Esophagus (tissue), 2 donors: ENCODE measurements around the gene EPHA1. TPM values are rescaled to one million over a fixed set of nuclear protein-coding genes. Genes with fewer than 3 reads are reported as not detected.
A peak's percentile ranks its signal among the peaks of the same experiment; 100 is the strongest.

Experiments used
- H3K27ac ChIP-seq, 2 donors: one replicate each; pipeline ENCODE4 v1.5.1; 2013; ENCODE audit warnings: low read depth in 2 of 2, mild to moderate bottlenecking in 2 of 2, inconsistent platforms in 1 of 2, low read length in 1 of 2, moderate library complexity in 1 of 2
- H3K27me3 ChIP-seq, 2 donors: one replicate each; pipeline ENCODE4 v1.6.1; 2013; ENCODE audit warnings: low read length in 2 of 2, control low read depth in 1 of 2, mild to moderate bottlenecking in 1 of 2; ENCODE audit not compliant: insufficient read depth in 2 of 2, control insufficient read depth in 1 of 2
- H3K36me3 ChIP-seq, 2 donors: one replicate each; pipeline ENCODE4 v1.6.1; 2013; ENCODE audit warnings: low read length in 1 of 2; ENCODE audit not compliant: control insufficient read depth in 2 of 2, insufficient read depth in 2 of 2
- H3K4me1 ChIP-seq, 2 donors: one replicate each; pipeline ENCODE4 v1.6.1; 2013; ENCODE audit warnings: low read length in 1 of 2; ENCODE audit not compliant: control insufficient read depth in 2 of 2, insufficient read depth in 2 of 2
- H3K4me3 ChIP-seq, 2 donors: one replicate each; pipeline ENCODE4 v1.5.1; 2013; ENCODE audit warnings: low read length in 2 of 2, mild to moderate bottlenecking in 2 of 2, low read depth in 1 of 2, moderate library complexity in 1 of 2
- H3K9me3 ChIP-seq, 2 donors: one replicate each; pipeline ENCODE4 v1.6.1; 2013; ENCODE audit warnings: mild to moderate bottlenecking in 2 of 2, low read depth in 1 of 2, low read length in 1 of 2, moderate library complexity in 1 of 2; ENCODE audit not compliant: control insufficient read depth in 2 of 2, insufficient read depth in 1 of 2
- WGBS, 2 donors: extraction: QIAGEN DNeasy Blood & Tissue Kit; methylation state at CpG; one replicate each; pipeline ENCODE4 v1.1.7; 2013; 5-methylcytosine and 5-hydroxymethylcytosine counted together
- polyA plus RNA-seq, 2 donors: library from polyadenylated mRNA; stranded (reverse); fragments of 200-250 nt; gene quantifications; one replicate each; pipeline ENCODE4 v1.2.3, GENCODE V29; 2013
- donor health status: healthy with polysubstance abuse.
- donor health status: Bipolar disorder and iron deficiency.

EPHA1 gene
- polyA plus RNA-seq, 2 donors: 65.6 to 74.6 TPM

GRCh38 chr7:143449793-143450192 lies 41.1 kb upstream of the EPHA1 start:
- Histone ChIP-seq H3K36me3 (no peaks in the 10 kb centered on the region), H3K4me1 (peaks cover 0 to 2% of the 10 kb centered on the region in 2 donors), H3K27ac (no peak overlapping the region), H3K27me3 (no peaks in the 10 kb centered on the region), H3K4me3 (no peak overlapping the region), H3K9me3 (no peaks in the 10 kb centered on the region)
- WGBS, 2 donors: 79 to 87% methylated on average over 2 of the region's 3 CpGs

GRCh38 chr7:143448429-143448828 lies 39.8 kb upstream of the EPHA1 start:
- H3K27me3 ChIP-seq: no peaks in the 10 kb centered on the region
- H3K36me3 ChIP-seq: no peaks in the 10 kb centered on the region
- WGBS, 2 donors: 87 to 88% methylated on average over 5 of the region's 5 CpGs
- H3K9me3 ChIP-seq: no peaks in the 10 kb centered on the region
- H3K4me1 ChIP-seq: peaks cover 0 to 2% of the 10 kb centered on the region in 2 donors
- H3K4me3 ChIP-seq: no peak overlapping the region
- H3K27ac ChIP-seq: no peak overlapping the region

GRCh38 chr7:143447466-143447865 lies 38.8 kb upstream of the EPHA1 start:
- Histone ChIP-seq H3K4me1 (peaks cover 0 to 2% of the 10 kb centered on the region in 2 donors), H3K4me3 (no peak overlapping the region), H3K36me3 (no peaks in the 10 kb centered on the region), H3K27me3 (no peaks in the 10 kb centered on the region), H3K9me3 (no peaks in the 10 kb centered on the region), H3K27ac (no peak overlapping the region)
- 59 to 62% methylated on average over 3 of the region's 3 CpGs for WGBS, 2 donors

- Histone ChIP-seq H3K27me3 (no peaks in the 10 kb centered on the region), H3K9me3 (no peaks in the 10 kb centered on the region), H3K27ac (no peak overlapping the region), H3K36me3 (no peaks in the 10 kb centered on the region), H3K4me1 (no peaks in the 10 kb centered on the region), H3K4me3 (no peak overlapping the region)
- WGBS, 2 donors: 94% methylated on average over 1 of the region's 1 CpG
Measured at GRCh38 chr7:143444785-143445184, 36.1 kb upstream of the EPHA1 start.

- H3K36me3 ChIP-seq: no peaks in the 10 kb centered on the region
- no peaks in the 10 kb centered on the region for H3K27me3 ChIP-seq
- no peak overlapping the region for H3K27ac ChIP-seq
- 90% methylated on average over 6 of the region's 6 CpGs for WGBS, 2 donors
- no peaks in the 10 kb centered on the region for H3K4me1 ChIP-seq
- H3K4me3 ChIP-seq: no peak overlapping the region
- no peaks in the 10 kb centered on the region for H3K9me3 ChIP-seq
Measured at GRCh38 chr7:143444063-143444782, 35.6 kb upstream of the EPHA1 start.

- no peak within 1 kb of the TSS for H3K27ac ChIP-seq
- H3K36me3 ChIP-seq: no peaks in the 10 kb centered on the region
- H3K9me3 ChIP-seq: no peaks in the 10 kb centered on the region
- H3K4me3 ChIP-seq: no peak within 1 kb of the TSS
- WGBS, 2 donors: 70 to 78% methylated on average over 4 of the region's 4 CpGs
- H3K27me3 ChIP-seq: no peaks in the 10 kb centered on the region
- H3K4me1 ChIP-seq: no peaks in the 10 kb centered on the region
Measured at GRCh38 chr7:143443153-143443552, 34.5 kb upstream of the EPHA1 start, which contains the start of gene TAS2R60. TSS of gene TAS2R60 (plus strand) at chr7:143443453. CDS start at chr7:143443453, 0 bp downstream.

- no peaks in the 10 kb centered on the region for H3K27me3 ChIP-seq
- no peaks in the 10 kb centered on the region for H3K9me3 ChIP-seq
- H3K27ac ChIP-seq: no peak overlapping the region
- no peaks in the 10 kb centered on the region for H3K36me3 ChIP-seq
- 89 to 92% methylated on average over 2 of the region's 2 CpGs for WGBS, 2 donors
- H3K4me1 ChIP-seq: no peaks in the 10 kb centered on the region
- no peak overlapping the region for H3K4me3 ChIP-seq
Measured at GRCh38 chr7:143439866-143440265, 31.2 kb upstream of the EPHA1 start.

GRCh38 chr7:143437578-143437977 lies 28.9 kb upstream of the EPHA1 start:
- Histone ChIP-seq H3K27me3 (no peaks in the 10 kb centered on the region), H3K4me3 (no peak overlapping the region), H3K9me3 (no peaks in the 10 kb centered on the region), H3K27ac (no peak overlapping the region), H3K36me3 (no peaks in the 10 kb centered on the region), H3K4me1 (no peaks in the 10 kb centered on the region)
- WGBS, 2 donors: 53% methylated on average over 4 of the region's 4 CpGs

GRCh38 chr7:143436325-143436946 lies 27.8 kb upstream of the EPHA1 start:
- H3K4me3 ChIP-seq: no peak overlapping the region
- no peaks in the 10 kb centered on the region for H3K36me3 ChIP-seq
- WGBS, 2 donors: 88 to 93% methylated on average over 3 of the region's 3 CpGs
- H3K4me1 ChIP-seq: no peaks in the 10 kb centered on the region
- H3K9me3 ChIP-seq: no peaks in the 10 kb centered on the region
- H3K27me3 ChIP-seq: no peaks in the 10 kb centered on the region
- no peak overlapping the region for H3K27ac ChIP-seq

GRCh38 chr7:143435266-143435665 lies 26.6 kb upstream of the EPHA1 start:
- 70 to 74% methylated on average over 2 of the region's 2 CpGs for WGBS, 2 donors
- Histone ChIP-seq H3K36me3 (no peaks in the 10 kb centered on the region), H3K4me3 (no peak overlapping the region), H3K27ac (peak overlapping the region; percentile 56 to 72), H3K9me3 (no peaks in the 10 kb centered on the region), H3K27me3 (no peaks in the 10 kb centered on the region), H3K4me1 (no peaks in the 10 kb centered on the region)
